Esophagus muscularis mucosa (tissue), 4 donors: Measurements from ENCODE around the gene BAD. TPM values are rescaled to one million over a fixed set of nuclear protein-coding genes. Genes with fewer than 3 reads are reported as not detected.

Source experiments
- DNase-seq: peaks from one replicate; pipeline ENCODE4 v3.0.0-alpha.2; 2017; ENCODE audit errors: extremely low spot score
- H3K27ac ChIP-seq, 4 donors: fragments of 200-600 bp; sonication (generic); replicated peaks in 1 of 4; 1 replicate in 3 of 4; 2 replicates in 1 of 4; pipeline ENCODE4 v1.5.1; 2016 to 2019; ENCODE audit warnings: mild to moderate bottlenecking in 1 of 4
- H3K27me3 ChIP-seq, 4 donors: fragments of 200-600 bp; sonication (generic); one replicate each; pipeline versions ENCODE4 v1.5.1 to v1.6.0; 2016 to 2019
- H3K36me3 ChIP-seq, 4 donors: fragments of 200-600 bp; sonication (generic); one replicate each; pipeline ENCODE4 v1.5.1; 2016 to 2019
- H3K4me1 ChIP-seq, 4 donors: fragments of 200-600 bp; sonication (generic); one replicate each; pipeline ENCODE4 v1.5.1; 2016 to 2019
- H3K4me3 ChIP-seq, 4 donors: fragments of 200-600 bp; sonication (generic); 1 replicate in 2 of 4; 2 replicates in 2 of 4; pipeline ENCODE4 v1.5.1; 2016 to 2019; ENCODE audit warnings: mild to moderate bottlenecking in 4 of 4, moderate library complexity in 1 of 4
- H3K9me3 ChIP-seq, 4 donors: fragments of 200-600 bp; sonication (generic); 1 replicate in 3 of 4; 2 replicates in 1 of 4; pipeline ENCODE4 v1.5.1; 2016 to 2019
- EP300 ChIP-seq: sonication (generic); formaldehyde crosslinking; IDR thresholded peaks from one replicate; pipeline ENCODE4 v1.6.1; 2017; ENCODE audit warnings: antibody characterized with exemption
- POLR2A ChIP-seq: fragments of 450-650 bp; IDR thresholded peaks from one replicate; pipeline ENCODE4 v1.6.1; 2017; ENCODE audit warnings: antibody characterized with exemption, moderate library complexity, mild to moderate bottlenecking, low read depth
- POLR2AphosphoS5 ChIP-seq, 2 donors: sonication (generic); formaldehyde crosslinking; IDR thresholded peaks; one replicate each; pipeline ENCODE4 v1.6.1; 2017; ENCODE audit warnings: antibody characterized with exemption in 2 of 2
- WGBS: methylation state at CpG from one replicate; pipeline ENCODE4 v1.1.5; 2018; 5-methylcytosine and 5-hydroxymethylcytosine counted together
- intact Hi-C: fragments of 100-400 bp; cut with DNase I; formaldehyde crosslinking; loops from one replicate; pipeline ENCODE4 v1.15.1; 2023
- total RNA-seq, 4 donors: library from RNA; depleted of rRNA; stranded (reverse); fragments of >200 nt; gene quantifications; one replicate each; pipeline versions ENCODE4 v1.1.0 to v1.2.1, GENCODE V29; 2016
- TF ChIP-seq, protein P1 (sequence below), 3 experiments: fragments of 200-600 bp in 2 of 3; fragments of 450-650 bp in 1 of 3; sonication (generic) in 2 of 3; IDR thresholded peaks; one replicate each; pipeline ENCODE4 v1.5.1; 2017 to 2019; ENCODE audit warnings: antibody characterized with exemption in 3 of 3, mild to moderate bottlenecking in 2 of 3, moderate library complexity in 1 of 3

The BAD gene
- total RNA-seq, 4 donors from 2014 or later: 99.3 to 138 (median 122) TPM

- no peak overlapping the region for H3K27ac ChIP-seq
- DNase-seq: no peak
- 94% methylated on average over 6 of the region's 18 CpGs for WGBS
- TF ChIP-seq EP300 (no peak), POLR2AphosphoS5 (IDR thresholded peaks at IDR 0.05) (no peak), POLR2A (no peak)
- TF ChIP-seq, protein P1, sequence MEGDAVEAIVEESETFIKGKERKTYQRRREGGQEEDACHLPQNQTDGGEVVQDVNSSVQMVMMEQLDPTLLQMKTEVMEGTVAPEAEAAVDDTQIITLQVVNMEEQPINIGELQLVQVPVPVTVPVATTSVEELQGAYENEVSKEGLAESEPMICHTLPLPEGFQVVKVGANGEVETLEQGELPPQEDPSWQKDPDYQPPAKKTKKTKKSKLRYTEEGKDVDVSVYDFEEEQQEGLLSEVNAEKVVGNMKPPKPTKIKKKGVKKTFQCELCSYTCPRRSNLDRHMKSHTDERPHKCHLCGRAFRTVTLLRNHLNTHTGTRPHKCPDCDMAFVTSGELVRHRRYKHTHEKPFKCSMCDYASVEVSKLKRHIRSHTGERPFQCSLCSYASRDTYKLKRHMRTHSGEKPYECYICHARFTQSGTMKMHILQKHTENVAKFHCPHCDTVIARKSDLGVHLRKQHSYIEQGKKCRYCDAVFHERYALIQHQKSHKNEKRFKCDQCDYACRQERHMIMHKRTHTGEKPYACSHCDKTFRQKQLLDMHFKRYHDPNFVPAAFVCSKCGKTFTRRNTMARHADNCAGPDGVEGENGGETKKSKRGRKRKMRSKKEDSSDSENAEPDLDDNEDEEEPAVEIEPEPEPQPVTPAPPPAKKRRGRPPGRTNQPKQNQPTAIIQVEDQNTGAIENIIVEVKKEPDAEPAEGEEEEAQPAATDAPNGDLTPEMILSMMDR (IDR thresholded peaks at IDR 0.05): no peak
- no peak overlapping the region for H3K4me3 ChIP-seq
- no peaks in the 10 kb centered on the region for H3K27me3 ChIP-seq
- H3K4me1 ChIP-seq: no peaks in the 10 kb centered on the region
- H3K9me3 ChIP-seq: no peaks in the 10 kb centered on the region
- peaks cover 33 to 98% (median 95%) of the 10 kb centered on the region in 4 donors for H3K36me3 ChIP-seq
- intact Hi-C loops: no loop called here
Observed at GRCh38 chr11:64261556-64262080, 22.8 kb downstream of the BAD start.

- DNase-seq: no peak
- Histone ChIP-seq H3K4me3 (no peak overlapping the region), H3K27me3 (no peaks in the 10 kb centered on the region), H3K27ac (no peak overlapping the region), H3K9me3 (no peaks in the 10 kb centered on the region), H3K36me3 (peaks cover 47 to 98% (median 95%) of the 10 kb centered on the region in 4 donors), H3K4me1 (peaks cover 0 to 4% (median 2%) of the 10 kb centered on the region in 4 donors)
- WGBS: 98% methylated on average over 5 of the region's 6 CpGs
- TF ChIP-seq EP300 (no peak), POLR2A (no peak), POLR2AphosphoS5 (IDR thresholded peaks at IDR 0.05) (no peak)
- TF ChIP-seq, protein P1 (IDR thresholded peaks at IDR 0.05): no peak
- intact Hi-C loops: no loop called here
Observed at GRCh38 chr11:64260147-64260708, 24.2 kb downstream of the BAD start.

DNA sequence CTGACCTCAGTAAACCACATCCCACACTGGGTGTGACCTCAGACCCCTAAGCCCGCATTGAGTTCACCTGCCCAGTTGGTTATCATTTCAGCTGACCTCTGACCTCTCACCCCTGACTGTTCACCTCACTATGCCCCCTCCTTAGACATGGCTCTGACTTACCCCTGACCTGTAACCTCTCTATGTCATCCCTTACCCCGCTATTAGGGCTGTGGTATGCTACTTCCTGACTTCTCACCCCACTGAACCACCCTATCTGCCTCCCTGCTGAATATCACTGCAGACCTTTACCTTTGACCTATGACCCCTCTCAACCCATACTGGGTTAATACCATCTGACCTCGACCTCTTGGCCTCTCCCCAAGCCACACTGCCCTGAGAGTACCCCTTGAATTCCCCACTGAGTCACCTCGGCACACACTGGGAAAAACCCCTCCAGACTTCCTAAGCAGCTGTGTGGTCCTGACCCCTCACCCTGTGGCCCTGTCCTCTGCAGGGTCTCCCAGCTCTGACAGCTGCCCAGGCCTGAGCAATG lies 24.9 kb downstream of the BAD start:
- TF ChIP-seq, protein P1 (IDR thresholded peaks at IDR 0.05): no peak
- TF ChIP-seq EP300: no peak
- TF ChIP-seq POLR2AphosphoS5 (IDR thresholded peaks at IDR 0.05): no peak
- TF ChIP-seq POLR2A: no peak
- peaks cover 0 to 4% (median 2%) of the 10 kb centered on the region in 4 donors for H3K4me1 ChIP-seq
- intact Hi-C loops: no loop called here
- no peaks in the 10 kb centered on the region for H3K9me3 ChIP-seq
- 90% methylated on average over 4 of the region's 4 CpGs for WGBS
- H3K27me3 ChIP-seq: no peaks in the 10 kb centered on the region
- H3K36me3 ChIP-seq: peaks cover 45 to 98% (median 95%) of the 10 kb centered on the region in 4 donors
- no peak for DNase-seq
- no peak overlapping the region for H3K27ac ChIP-seq
- no peak overlapping the region for H3K4me3 ChIP-seq

GRCh38 chr11:64258946-64259532 lies 25.4 kb downstream of the BAD start:
- TF ChIP-seq POLR2AphosphoS5 (IDR thresholded peaks at IDR 0.05): no peak
- no peak for TF ChIP-seq POLR2A
- TF ChIP-seq EP300: no peak
- TF ChIP-seq, protein P1 (IDR thresholded peaks at IDR 0.05): no peak
- Histone ChIP-seq H3K27me3 (no peaks in the 10 kb centered on the region), H3K27ac (no peak overlapping the region), H3K9me3 (no peaks in the 10 kb centered on the region), H3K36me3 (peaks cover 40 to 96% (median 93%) of the 10 kb centered on the region in 4 donors), H3K4me3 (no peak overlapping the region), H3K4me1 (peaks cover 0 to 9% (median 4%) of the 10 kb centered on the region in 4 donors)
- 95% methylated on average over 11 of the region's 32 CpGs for WGBS
- intact Hi-C loops: no loop called here
- no peak for DNase-seq
